Measurements from ENCODE around the gene VPS54.

DNA sequence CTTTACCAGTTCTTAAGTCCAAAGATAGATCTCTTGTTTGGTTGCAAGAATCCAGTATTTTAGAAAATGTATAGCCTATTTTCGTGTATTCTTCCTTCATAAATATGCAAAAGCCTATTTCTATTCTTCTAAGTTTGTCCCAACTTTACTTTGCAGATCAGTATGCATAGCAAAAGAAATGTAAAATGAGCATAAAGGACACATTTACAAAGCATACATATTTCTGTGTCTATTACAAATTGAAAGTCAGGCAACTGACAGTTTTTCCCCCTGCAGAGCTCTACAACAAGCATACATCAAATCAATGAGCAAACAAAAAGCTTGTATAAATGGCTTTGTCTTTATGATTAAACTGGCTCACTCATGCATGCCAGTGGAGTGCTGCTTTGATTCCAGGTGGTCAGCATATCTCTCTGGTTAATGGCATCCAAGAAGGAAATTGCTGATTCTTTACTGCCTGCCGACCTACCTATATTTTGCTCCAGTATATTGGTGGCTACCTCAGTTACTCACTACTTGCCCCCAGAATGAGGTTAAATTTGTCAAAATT lies 10.0 kb upstream of the VPS54 start:
- TF ChIP-seq, protein P1, sequence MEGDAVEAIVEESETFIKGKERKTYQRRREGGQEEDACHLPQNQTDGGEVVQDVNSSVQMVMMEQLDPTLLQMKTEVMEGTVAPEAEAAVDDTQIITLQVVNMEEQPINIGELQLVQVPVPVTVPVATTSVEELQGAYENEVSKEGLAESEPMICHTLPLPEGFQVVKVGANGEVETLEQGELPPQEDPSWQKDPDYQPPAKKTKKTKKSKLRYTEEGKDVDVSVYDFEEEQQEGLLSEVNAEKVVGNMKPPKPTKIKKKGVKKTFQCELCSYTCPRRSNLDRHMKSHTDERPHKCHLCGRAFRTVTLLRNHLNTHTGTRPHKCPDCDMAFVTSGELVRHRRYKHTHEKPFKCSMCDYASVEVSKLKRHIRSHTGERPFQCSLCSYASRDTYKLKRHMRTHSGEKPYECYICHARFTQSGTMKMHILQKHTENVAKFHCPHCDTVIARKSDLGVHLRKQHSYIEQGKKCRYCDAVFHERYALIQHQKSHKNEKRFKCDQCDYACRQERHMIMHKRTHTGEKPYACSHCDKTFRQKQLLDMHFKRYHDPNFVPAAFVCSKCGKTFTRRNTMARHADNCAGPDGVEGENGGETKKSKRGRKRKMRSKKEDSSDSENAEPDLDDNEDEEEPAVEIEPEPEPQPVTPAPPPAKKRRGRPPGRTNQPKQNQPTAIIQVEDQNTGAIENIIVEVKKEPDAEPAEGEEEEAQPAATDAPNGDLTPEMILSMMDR (IDR thresholded peaks at IDR 0.05) = no peak
- no peak for TF ChIP-seq POLR2A (IDR thresholded peaks at IDR 0.05)
